ENCODE data around the gene ZNF791.
A peak's percentile ranks its signal among the peaks of the same experiment; 100 is the strongest.

Gene ZNF791

GRCh38 chr19:12668346-12668745 lies 57.6 kb downstream of the ZNF791 start:
- DNase-seq (ENCODE audit: extremely low read depth, low read depth): no peak
- TF ChIP-seq, protein P1, sequence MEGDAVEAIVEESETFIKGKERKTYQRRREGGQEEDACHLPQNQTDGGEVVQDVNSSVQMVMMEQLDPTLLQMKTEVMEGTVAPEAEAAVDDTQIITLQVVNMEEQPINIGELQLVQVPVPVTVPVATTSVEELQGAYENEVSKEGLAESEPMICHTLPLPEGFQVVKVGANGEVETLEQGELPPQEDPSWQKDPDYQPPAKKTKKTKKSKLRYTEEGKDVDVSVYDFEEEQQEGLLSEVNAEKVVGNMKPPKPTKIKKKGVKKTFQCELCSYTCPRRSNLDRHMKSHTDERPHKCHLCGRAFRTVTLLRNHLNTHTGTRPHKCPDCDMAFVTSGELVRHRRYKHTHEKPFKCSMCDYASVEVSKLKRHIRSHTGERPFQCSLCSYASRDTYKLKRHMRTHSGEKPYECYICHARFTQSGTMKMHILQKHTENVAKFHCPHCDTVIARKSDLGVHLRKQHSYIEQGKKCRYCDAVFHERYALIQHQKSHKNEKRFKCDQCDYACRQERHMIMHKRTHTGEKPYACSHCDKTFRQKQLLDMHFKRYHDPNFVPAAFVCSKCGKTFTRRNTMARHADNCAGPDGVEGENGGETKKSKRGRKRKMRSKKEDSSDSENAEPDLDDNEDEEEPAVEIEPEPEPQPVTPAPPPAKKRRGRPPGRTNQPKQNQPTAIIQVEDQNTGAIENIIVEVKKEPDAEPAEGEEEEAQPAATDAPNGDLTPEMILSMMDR (IDR thresholded peaks at IDR 0.05; ENCODE audit: low read depth, low read length): no peak

DNA sequence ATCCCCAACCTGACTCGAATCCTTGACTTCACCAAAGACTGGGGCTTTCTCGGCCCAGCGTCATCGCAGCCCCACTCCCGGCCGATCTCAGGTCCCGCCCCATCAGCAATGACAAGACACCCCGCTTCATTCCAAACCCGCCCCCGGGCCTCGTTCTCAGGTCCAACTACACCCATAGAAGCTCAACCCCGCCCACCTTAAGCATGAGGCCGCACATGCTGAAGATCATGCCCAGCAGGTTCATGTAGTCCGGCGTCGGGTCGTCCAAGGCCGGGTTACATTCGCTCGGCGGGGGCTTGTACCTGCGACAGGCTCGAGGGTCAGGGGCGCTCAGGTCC lies 58.2 kb downstream of the ZNF791 start:
- TF ChIP-seq, protein P1 (IDR thresholded peaks at IDR 0.05; ENCODE audit: low read depth, low read length): no peak
- peak; percentile 15 for DNase-seq (ENCODE audit: extremely low read depth, low read depth)

DNA sequence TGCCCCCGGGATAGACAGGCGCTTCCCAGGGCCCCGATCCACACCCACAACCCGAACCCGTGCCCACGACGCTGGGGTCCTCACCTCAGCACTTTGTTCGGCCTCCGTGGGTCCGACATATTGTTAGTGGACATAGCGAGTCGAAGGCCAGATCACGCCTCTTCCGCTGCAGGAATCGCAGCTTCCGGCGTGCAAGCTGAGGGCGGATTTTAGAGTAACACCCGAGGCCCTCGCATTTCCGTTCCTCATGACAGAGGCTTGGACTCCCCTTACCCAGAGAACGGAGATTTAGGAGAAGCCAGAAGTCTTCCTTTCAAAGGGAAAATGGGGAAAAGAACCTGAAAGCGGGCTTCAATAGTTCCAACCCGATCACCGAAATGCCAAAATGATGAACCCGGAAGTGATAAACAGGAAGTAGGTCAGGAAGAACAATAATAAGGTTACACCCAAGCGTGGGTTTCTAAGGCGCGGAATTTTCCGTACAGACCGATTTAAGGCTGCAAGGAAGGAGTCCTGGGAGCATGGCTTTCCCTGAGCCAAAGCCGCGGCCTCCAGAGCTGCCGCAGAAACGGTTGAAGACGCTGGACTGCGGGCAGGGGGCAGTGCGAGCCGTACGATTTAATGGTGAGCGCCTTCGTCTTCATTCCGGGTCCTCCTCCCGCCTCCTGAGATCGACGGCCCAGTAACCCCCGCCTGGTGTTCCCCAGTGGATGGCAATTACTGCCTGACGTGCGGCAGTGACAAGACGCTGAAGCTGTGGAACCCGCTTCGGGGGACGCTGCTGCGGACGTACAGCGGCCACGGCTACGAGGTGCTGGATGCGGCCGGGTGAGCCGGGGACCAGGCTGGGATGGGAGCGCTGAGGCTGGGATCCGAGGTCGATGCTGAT lies 58.8 kb downstream of the ZNF791 start:
- TF ChIP-seq, protein P1 (IDR thresholded peaks at IDR 0.05; ENCODE audit: low read depth, low read length): no peak
- peak; percentile 65 for DNase-seq (ENCODE audit: extremely low read depth, low read depth)

GRCh38 chr19:12670159-12670928 lies 59.6 kb downstream of the ZNF791 start:
- no peak for DNase-seq (ENCODE audit: extremely low read depth, low read depth)

GRCh38 chr19:12672744-12673143 lies 62.0 kb downstream of the ZNF791 start:
- TF ChIP-seq, protein P1 (IDR thresholded peaks at IDR 0.05; ENCODE audit: low read depth, low read length): no peak
- no peak for DNase-seq (ENCODE audit: extremely low read depth, low read depth)

More at GRCh38 chr19:12670159-12670928, 59.6 kb downstream of the ZNF791 start:
- TF ChIP-seq, protein P1 (IDR thresholded peaks at IDR 0.05; ENCODE audit: low read depth, low read length): no peak

- DNase-seq (ENCODE audit: extremely low read depth, low read depth): no peak
- TF ChIP-seq, protein P1 (IDR thresholded peaks at IDR 0.05; ENCODE audit: low read depth, low read length): no peak
Observed at GRCh38 chr19:12675399-12675798, 64.7 kb downstream of the ZNF791 start.

DNA sequence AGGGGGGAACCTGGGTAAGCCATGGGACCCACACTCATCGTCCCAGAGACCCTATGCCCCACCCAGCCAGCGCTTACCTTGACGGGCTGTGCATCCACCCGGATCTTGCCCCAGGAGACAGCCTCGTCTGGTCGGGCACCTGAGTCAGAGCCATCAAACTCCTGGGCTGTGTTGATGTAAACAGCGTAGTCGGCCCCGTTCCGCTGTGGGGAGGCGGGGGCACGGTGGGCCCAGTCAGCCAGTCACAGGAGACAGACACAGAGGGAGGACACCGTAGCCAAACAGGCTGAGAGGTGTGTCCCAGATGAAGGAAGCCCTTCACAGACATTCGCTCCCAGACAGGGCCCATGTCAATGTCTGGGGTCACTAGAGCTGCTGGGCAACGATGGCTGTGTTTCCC lies 65.2 kb downstream of the ZNF791 start:
- TF ChIP-seq, protein P1 (IDR thresholded peaks at IDR 0.05; ENCODE audit: low read depth, low read length): no peak
- no peak for DNase-seq (ENCODE audit: extremely low read depth, low read depth)

Measured in AG09319 (cell line).